K562 (cell line): ENCODE results near the gene FGF22. TPM values are rescaled to one million over a fixed set of nuclear protein-coding genes. Genes with fewer than 3 reads are reported as not detected.

ENCODE experiments used
- ATAC-seq: fragments of 200-7000 bp; cut with Tn5 transposase; 3 replicates; pipeline ENCODE4 v1.9.1; 2020; ENCODE audit warnings: moderate library complexity
- BruUV-seq: library from RNA; stranded (reverse); fragments of 400-500 nt; replicated peaks from 2 replicates; lab custom pipeline; 2021; lab: Mats Ljungman, UMichigan
- CTCF ChIA-PET: fragments of 300-600 bp; formaldehyde crosslinking; extraction: SDS; loops from one replicate; lab custom pipeline; 2021; ENCODE audit warnings: low intra/inter-chr PET ratio; lab: Yijun Ruan, JAX
- POLR2A ChIA-PET: fragments of 300-600, 350-650 bp; sonication (Branson Sonifier 250); formaldehyde crosslinking; extraction: SDS; loops from one replicate; lab custom pipeline; 2021; ENCODE audit warnings: antibody characterized with exemption, inconsistent platforms; lab: Yijun Ruan, JAX
- DNase-seq, 4 experiments: peaks; one replicate each; pipeline versions ENCODE4 v3.0.0 to v3.0.0-alpha.2; 2011 to 2018; ENCODE audit warnings: low spot score in 3 of 4, mixed read lengths in 3 of 4; ENCODE audit errors: extremely low read depth in 1 of 4
- FAIRE-seq: peaks from 2 replicates; lab custom pipeline; 2011; peaks lifted over from hg19 to GRCh38; lab: Jason Lieb, UNC
- H2AFZ ChIP-seq: 2 replicates; pipeline ENCODE4 v1.6.0; 2011; ENCODE audit warnings: low read depth, low read length, control low read depth, inconsistent platforms
- H3K27ac ChIP-seq: fragments of 200-600 bp; 3 replicates; pipeline ENCODE4 v1.8.0; 2011; ENCODE audit warnings: low read depth, mild to moderate bottlenecking, control low read depth, inconsistent platforms, low read length, moderate library complexity, mixed read lengths; ENCODE audit errors: extremely low read depth
- H3K27me3 ChIP-seq, 2 experiments: fragments of 300-600 bp in 1 of 2; 2 replicates in 1 of 2; 3 replicates in 1 of 2; pipeline versions ENCODE4 v1.6.0 to v1.8.0; 2011; ENCODE audit warnings: inconsistent platforms in 2 of 2, low read length in 2 of 2, mild to moderate bottlenecking in 1 of 2, mixed read lengths in 1 of 2, moderate library complexity in 1 of 2; ENCODE audit not compliant: control insufficient read depth in 2 of 2, insufficient read depth in 2 of 2
- H3K36me3 ChIP-seq: fragments of 300-600 bp; 3 replicates; pipeline ENCODE4 v1.8.0; 2011; ENCODE audit warnings: mild to moderate bottlenecking, low read length, inconsistent platforms; ENCODE audit not compliant: control insufficient read depth, insufficient read depth
- H3K4me1 ChIP-seq, 2 experiments: fragments of 200-600 bp in 1 of 2; replicated peaks in 1 of 2; 2 replicates in 1 of 2; 3 replicates in 1 of 2; pipeline versions ENCODE4 v1.5.1 to v1.8.0; 2011; ENCODE audit warnings: inconsistent platforms in 2 of 2, low read length in 2 of 2, mild to moderate bottlenecking in 1 of 2, mixed read lengths in 1 of 2, moderate library complexity in 1 of 2; ENCODE audit not compliant: control insufficient read depth in 2 of 2, insufficient read depth in 2 of 2
- H3K4me2 ChIP-seq: 2 replicates; pipeline ENCODE4 v1.6.1; 2011; ENCODE audit warnings: low read length, control low read depth, inconsistent platforms, mixed read lengths; ENCODE audit not compliant: insufficient read depth
- H3K4me3 ChIP-seq: fragments of 200-600 bp; sonication (generic), shearing (Covaris generic); 2 replicates; pipeline ENCODE4 v1.5.1; 2016; ENCODE audit warnings: control low read depth, inconsistent platforms
- H3K79me2 ChIP-seq: fragments of 200-600 bp; 3 replicates; pipeline ENCODE4 v1.8.0; 2011; ENCODE audit warnings: low read length, inconsistent platforms; ENCODE audit not compliant: control insufficient read depth, insufficient read depth
- H3K9ac ChIP-seq, 2 experiments: 2 replicates each; pipeline versions ENCODE4 v1.6.0 to v1.6.1; 2011; ENCODE audit warnings: low read depth in 2 of 2, low read length in 2 of 2, control low read depth in 1 of 2, inconsistent platforms in 1 of 2, mild to moderate bottlenecking in 1 of 2, mixed read lengths in 1 of 2; ENCODE audit not compliant: insufficient read depth in 1 of 2
- H3K9me1 ChIP-seq: one replicate; pipeline ENCODE4 v1.6.0; 2011; ENCODE audit warnings: inconsistent platforms, mild to moderate bottlenecking, low read length, moderate library complexity; ENCODE audit not compliant: control insufficient read depth, insufficient read depth
- H3K9me3 ChIP-seq: replicated peaks from 2 replicates; pipeline ENCODE4 v1.5.1; 2011; ENCODE audit warnings: low read depth, low read length, inconsistent platforms; ENCODE audit not compliant: control insufficient read depth, insufficient read depth
- H4K20me1 ChIP-seq: replicated peaks from 2 replicates; pipeline ENCODE4 v1.6.1; 2011; ENCODE audit warnings: low read length, inconsistent platforms, mixed read lengths; ENCODE audit not compliant: control insufficient read depth, insufficient read depth
- CREB1 ChIP-seq, 2 experiments: sonication (generic) in 1 of 2; formaldehyde crosslinking in 1 of 2; IDR thresholded peaks; 2 replicates each; pipeline versions ENCODE4 v1.6.1 to v1.8.0; 2012 to 2022; ENCODE audit warnings: inconsistent platforms in 1 of 2, mild to moderate bottlenecking in 1 of 2, missing genetic modification reagents in 1 of 2, moderate library complexity in 1 of 2
- DDX20 ChIP-seq: fragments of 450-650 bp; IDR thresholded peaks from 2 replicates; pipeline ENCODE4 v1.6.1; 2016; ENCODE audit warnings: missing genetic modification characterization, low read depth, mild to moderate bottlenecking, missing compliant biosample characterization, moderate library complexity
- EGR1 ChIP-seq: fragments of 450-650 bp; conservative IDR thresholded peaks from 2 replicates; pipeline ENCODE4 v1.6.1; 2017; ENCODE audit warnings: mild to moderate bottlenecking
- MTA2 ChIP-seq: fragments of 450-650 bp; IDR thresholded peaks from 2 replicates; pipeline ENCODE4 v1.6.1; 2016; ENCODE audit warnings: low read depth
- SUPT5H ChIP-seq: fragments of 450-650 bp; IDR thresholded peaks from 2 replicates; pipeline ENCODE4 v1.6.1; 2016
- TCF7L2 ChIP-seq: fragments of 150-350 bp; IDR thresholded peaks from 2 replicates; pipeline ENCODE4 v1.6.1; 2016; ENCODE audit warnings: low read depth, mild to moderate bottlenecking, low read length, moderate library complexity
- ZNF444 ChIP-seq: fragments of 250-450 bp; sonication (Bioruptor Pico); IDR thresholded peaks from 2 replicates; pipeline ENCODE4 v1.4.0; 2020; ENCODE audit warnings: mild to moderate bottlenecking, moderate library complexity
- ZNF766 ChIP-seq: fragments of 200-800 bp; sonication (Bioruptor generic); conservative IDR thresholded peaks from 2 replicates; pipeline ENCODE4 v1.6.1; 2016; ENCODE audit warnings: missing genetic modification characterization, missing compliant biosample characterization
- WGBS: fragments of 100-300 bp; shearing (Covaris generic); methylation state at CpG from one replicate; pipeline ENCODE4 v1.1.6; 2016; ENCODE audit warnings: low coverage, mixed read lengths; ENCODE audit not compliant: insufficient coverage; ENCODE audit errors: missing lambda C conversion rate; 5-methylcytosine and 5-hydroxymethylcytosine counted together
- in situ Hi-C: fragments of 300-500 bp; cut with MboI; formaldehyde crosslinking; loops from 4 replicates; pipeline ENCODE4 v1.15.0; 2018; ENCODE audit warnings: inconsistent platforms, mixed read lengths
- intact Hi-C: fragments of 100-400 bp; cut with micrococcal nuclease; formaldehyde crosslinking; loops from 2 replicates; pipeline ENCODE4 v1.14.2; 2022
- polyA plus RNA-seq, 8 experiments: library from polyadenylated mRNA; depleted of rRNA in 4 of 8; stranded (reverse) in 5 of 8; unstranded in 3 of 8; fragments of >200 nt; fragmentation: Nextera tagmentation in 2 of 8; fragmentation: Illumina TruSeq in 1 of 8; extraction: Ambion mirVana in 2 of 8; extraction: Trizol in 1 of 8; gene quantifications; 2 replicates each; pipeline versions ENCODE4 v1.2.1 to v1.2.3, GENCODE V29; 2011 to 2014; ENCODE audit warnings: inconsistent platforms in 1 of 8, missing spikeins in 1 of 8
- total RNA-seq, 7 experiments: library from RNA; depleted of rRNA in 6 of 7; stranded (reverse); fragments of >200 nt in 6 of 7; fragmentation: Illumina TruSeq in 2 of 7; extraction: Trizol in 2 of 7; gene quantifications; 2 replicates each; pipeline versions ENCODE4 v1.2.1 to v1.2.3, GENCODE V29; 2011 to 2021; ENCODE audit warnings: low replicate concordance in 1 of 7
- TF ChIP-seq, protein P1 (sequence below): fragments of 450-650 bp; IDR thresholded peaks from 2 replicates; pipeline ENCODE4 v1.6.1; 2018; ENCODE audit not compliant: partially characterized antibody
- TF ChIP-seq, protein P2 (sequence below): sonication (generic); formaldehyde crosslinking; IDR thresholded peaks from 2 replicates; pipeline ENCODE4 v1.5.0; 2020; ENCODE audit warnings: missing genetic modification reagents
- TF ChIP-seq, protein P3 (sequence below): fragments of 250-450 bp; sonication (Bioruptor Pico); IDR thresholded peaks from 2 replicates; pipeline ENCODE4 v1.8.0; 2021; ENCODE audit warnings: moderate library complexity, mild to moderate bottlenecking, inconsistent platforms
- TF ChIP-seq, protein P4 (sequence below): IDR thresholded peaks from 2 replicates; pipeline ENCODE4 v1.6.1; 2016; ENCODE audit warnings: missing genetic modification characterization, missing compliant biosample characterization
- TF ChIP-seq, protein P5 (sequence below): fragments of 250-450 bp; sonication (Bioruptor Pico); IDR thresholded peaks from 2 replicates; pipeline ENCODE4 v1.5.0; 2021; ENCODE audit warnings: mild to moderate bottlenecking, borderline replicate concordance

FGF22 gene
- total and polyA plus RNA-seq, 9 of the 15 experiments (the other 6 are each of a cell fraction or from before 2014, with no cell fraction given): 0.14 to 2.2 (median 0.86) TPM; not detected in 4

DNA sequence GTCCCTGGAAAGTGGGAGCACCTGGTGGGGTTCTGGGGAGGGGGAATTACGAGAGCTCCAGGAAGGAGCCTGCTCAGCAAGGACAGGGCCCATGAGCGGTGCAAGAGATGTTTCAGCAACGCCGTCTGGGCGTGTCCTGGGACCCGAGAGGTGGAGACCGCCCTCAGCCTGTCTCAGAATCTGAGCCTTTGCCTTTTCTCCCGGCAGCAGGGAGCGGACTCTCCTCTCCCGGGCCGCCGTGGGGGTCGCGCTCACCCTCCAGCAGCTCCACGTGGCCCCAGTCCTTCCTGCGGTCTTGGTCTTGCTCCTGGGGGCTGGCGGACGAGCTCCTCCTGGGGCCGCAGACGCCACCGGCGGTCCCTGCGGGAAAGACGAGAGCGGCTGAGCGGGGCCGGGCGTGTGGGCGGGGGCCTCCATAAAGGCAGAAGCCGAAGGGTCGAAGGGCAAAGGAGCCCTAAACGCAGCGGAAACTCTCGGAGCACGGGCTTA is 7.1 kb upstream of the FGF22 start:
- Histone ChIP-seq H3K79me2 (peaks cover 48% of the 10 kb centered on the region), H3K36me3 (peaks cover 44% of the 10 kb centered on the region; the same call in 2 of the 3 replicates), H3K4me2 (peak overlapping the region; percentile 87), H3K9ac (peak overlapping the region; percentile 88 to 95), H3K9me1 (no peaks in the 10 kb centered on the region), H3K27me3 (no peaks in the 10 kb centered on the region), H3K4me1 (peaks cover 0 to 54% of the 10 kb centered on the region in 2 experiments; a peak in 4 of 5 replicates), H3K9me3 (no peaks in the 10 kb centered on the region), H3K27ac (peak overlapping the region; percentile 85), H2AFZ (peak overlapping the region; percentile 69), H4K20me1 (no peaks in the 10 kb centered on the region), H3K4me3 (peak overlapping the region; percentile 70)
- ATAC-seq (peak; percentile 86), DNase-seq (peak; percentile 71 to 82 (median 75)), FAIRE-seq (peak; percentile 81)
- 0% methylated on average over 25 of the region's 35 CpGs for WGBS
- no TSS peak for BruUV-seq
- intact Hi-C loops (no loop called here), in situ Hi-C loops (no loop called here)
- POLR2A ChIA-PET: interaction anchor here (0.6 to 0.7 kb wide), 2 partner anchors 20 to 217 kb away, joined by 3 read pairs; no protein-coding TSS in a partner anchor
- CTCF ChIA-PET: no interaction called here
- TF ChIP-seq ZNF766 (CRISPR knock-in tag): no peak
- no peak for TF ChIP-seq MTA2
- no peak for TF ChIP-seq CREB1 (IDR thresholded peaks at IDR 0.05)
- TF ChIP-seq CREB1 (CRISPR knock-in tag; IDR thresholded peaks at IDR 0.05): no peak
- TF ChIP-seq DDX20: no peak
- TF ChIP-seq, protein P1, sequence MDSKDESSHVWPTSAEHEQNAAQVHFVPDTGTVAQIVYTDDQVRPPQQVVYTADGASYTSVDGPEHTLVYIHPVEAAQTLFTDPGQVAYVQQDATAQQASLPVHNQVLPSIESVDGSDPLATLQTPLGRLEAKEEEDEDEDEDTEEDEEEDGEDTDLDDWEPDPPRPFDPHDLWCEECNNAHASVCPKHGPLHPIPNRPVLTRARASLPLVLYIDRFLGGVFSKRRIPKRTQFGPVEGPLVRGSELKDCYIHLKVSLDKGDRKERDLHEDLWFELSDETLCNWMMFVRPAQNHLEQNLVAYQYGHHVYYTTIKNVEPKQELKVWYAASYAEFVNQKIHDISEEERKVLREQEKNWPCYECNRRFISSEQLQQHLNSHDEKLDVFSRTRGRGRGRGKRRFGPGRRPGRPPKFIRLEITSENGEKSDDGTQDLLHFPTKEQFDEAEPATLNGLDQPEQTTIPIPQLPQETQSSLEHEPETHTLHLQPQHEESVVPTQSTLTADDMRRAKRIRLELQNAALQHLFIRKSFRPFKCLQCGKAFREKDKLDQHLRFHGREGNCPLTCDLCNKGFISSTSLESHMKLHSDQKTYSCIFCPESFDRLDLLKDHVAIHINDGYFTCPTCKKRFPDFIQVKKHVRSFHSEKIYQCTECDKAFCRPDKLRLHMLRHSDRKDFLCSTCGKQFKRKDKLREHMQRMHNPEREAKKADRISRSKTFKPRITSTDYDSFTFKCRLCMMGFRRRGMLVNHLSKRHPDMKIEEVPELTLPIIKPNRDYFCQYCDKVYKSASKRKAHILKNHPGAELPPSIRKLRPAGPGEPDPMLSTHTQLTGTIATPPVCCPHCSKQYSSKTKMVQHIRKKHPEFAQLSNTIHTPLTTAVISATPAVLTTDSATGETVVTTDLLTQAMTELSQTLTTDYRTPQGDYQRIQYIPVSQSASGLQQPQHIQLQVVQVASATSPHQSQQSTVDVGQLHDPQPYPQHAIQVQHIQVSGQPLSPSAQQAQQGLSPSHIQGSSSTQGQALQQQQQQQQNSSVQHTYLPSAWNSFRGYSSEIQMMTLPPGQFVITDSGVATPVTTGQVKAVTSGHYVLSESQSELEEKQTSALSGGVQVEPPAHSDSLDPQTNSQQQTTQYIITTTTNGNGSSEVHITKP: no peak
- TF ChIP-seq, protein P2, sequence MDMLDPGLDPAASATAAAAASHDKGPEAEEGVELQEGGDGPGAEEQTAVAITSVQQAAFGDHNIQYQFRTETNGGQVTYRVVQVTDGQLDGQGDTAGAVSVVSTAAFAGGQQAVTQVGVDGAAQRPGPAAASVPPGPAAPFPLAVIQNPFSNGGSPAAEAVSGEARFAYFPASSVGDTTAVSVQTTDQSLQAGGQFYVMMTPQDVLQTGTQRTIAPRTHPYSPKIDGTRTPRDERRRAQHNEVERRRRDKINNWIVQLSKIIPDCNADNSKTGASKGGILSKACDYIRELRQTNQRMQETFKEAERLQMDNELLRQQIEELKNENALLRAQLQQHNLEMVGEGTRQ (CRISPR knock-in tag): no peak
- TF ChIP-seq SUPT5H: peak; percentile 54; the same call in 1 of the 2 replicates
- peak; percentile 81 for TF ChIP-seq EGR1
- no peak for TF ChIP-seq TCF7L2
- TF ChIP-seq, protein P3, sequence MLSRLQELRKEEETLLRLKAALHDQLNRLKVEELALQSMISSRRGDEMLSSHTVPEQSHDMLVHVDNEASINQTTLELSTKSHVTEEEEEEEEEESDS (CRISPR knock-in tag): no peak
- TF ChIP-seq, protein P4, sequence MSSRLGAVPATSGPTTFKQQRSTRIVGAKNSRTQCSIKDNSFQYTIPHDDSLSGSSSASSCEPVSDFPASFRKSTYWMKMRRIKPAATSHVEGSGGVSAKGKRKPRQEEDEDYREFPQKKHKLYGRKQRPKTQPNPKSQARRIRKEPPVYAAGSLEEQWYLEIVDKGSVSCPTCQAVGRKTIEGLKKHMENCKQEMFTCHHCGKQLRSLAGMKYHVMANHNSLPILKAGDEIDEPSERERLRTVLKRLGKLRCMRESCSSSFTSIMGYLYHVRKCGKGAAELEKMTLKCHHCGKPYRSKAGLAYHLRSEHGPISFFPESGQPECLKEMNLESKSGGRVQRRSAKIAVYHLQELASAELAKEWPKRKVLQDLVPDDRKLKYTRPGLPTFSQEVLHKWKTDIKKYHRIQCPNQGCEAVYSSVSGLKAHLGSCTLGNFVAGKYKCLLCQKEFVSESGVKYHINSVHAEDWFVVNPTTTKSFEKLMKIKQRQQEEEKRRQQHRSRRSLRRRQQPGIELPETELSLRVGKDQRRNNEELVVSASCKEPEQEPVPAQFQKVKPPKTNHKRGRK (tag): no peak
- TF ChIP-seq, protein P5, sequence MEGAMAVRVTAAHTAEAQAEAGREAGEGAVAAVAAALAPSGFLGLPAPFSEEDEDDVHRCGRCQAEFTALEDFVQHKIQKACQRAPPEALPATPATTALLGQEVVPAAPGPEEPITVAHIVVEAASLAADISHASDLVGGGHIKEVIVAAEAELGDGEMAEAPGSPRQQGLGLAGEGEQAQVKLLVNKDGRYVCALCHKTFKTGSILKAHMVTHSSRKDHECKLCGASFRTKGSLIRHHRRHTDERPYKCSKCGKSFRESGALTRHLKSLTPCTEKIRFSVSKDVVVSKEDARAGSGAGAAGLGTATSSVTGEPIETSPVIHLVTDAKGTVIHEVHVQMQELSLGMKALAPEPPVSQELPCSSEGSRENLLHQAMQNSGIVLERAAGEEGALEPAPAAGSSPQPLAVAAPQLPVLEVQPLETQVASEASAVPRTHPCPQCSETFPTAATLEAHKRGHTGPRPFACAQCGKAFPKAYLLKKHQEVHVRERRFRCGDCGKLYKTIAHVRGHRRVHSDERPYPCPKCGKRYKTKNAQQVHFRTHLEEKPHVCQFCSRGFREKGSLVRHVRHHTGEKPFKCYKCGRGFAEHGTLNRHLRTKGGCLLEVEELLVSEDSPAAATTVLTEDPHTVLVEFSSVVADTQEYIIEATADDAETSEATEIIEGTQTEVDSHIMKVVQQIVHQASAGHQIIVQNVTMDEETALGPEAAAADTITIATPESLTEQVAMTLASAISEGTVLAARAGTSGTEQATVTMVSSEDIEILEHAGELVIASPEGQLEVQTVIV (CRISPR knock-in tag): no peak
- TF ChIP-seq ZNF444 (CRISPR knock-in tag): no peak
